CD14-positive monocyte (primary cell): ENCODE results near the gene COL13A1. TPM values are rescaled to one million over a fixed set of nuclear protein-coding genes. Genes with fewer than 3 reads are reported as not detected.

Experiments used
- DNase-seq, 3 donors: peaks; one replicate each; pipeline ENCODE4 v3.0.0-alpha.2; 2011 to 2022
- H2AFZ ChIP-seq: 2 replicates; pipeline ENCODE4 v1.6.0; 2012; ENCODE audit warnings: mild to moderate bottlenecking, low read depth, low read length, inconsistent platforms; ENCODE audit not compliant: insufficient read depth, poor library complexity, severe bottlenecking
- H3K27ac ChIP-seq, 2 donors: 1 replicate in 1 of 2; 2 replicates in 1 of 2; pipeline ENCODE4 v1.5.1; 2012 to 2013; ENCODE audit warnings: low read length in 2 of 2, control low read depth in 1 of 2, inconsistent platforms in 1 of 2, low read depth in 1 of 2, mild to moderate bottlenecking in 1 of 2
- H3K27me3 ChIP-seq, 2 donors: one replicate each; pipeline versions ENCODE4 v1.6.0 to v1.6.1; 2011 to 2013; ENCODE audit warnings: low read length in 2 of 2; ENCODE audit not compliant: control insufficient read depth in 2 of 2, insufficient read depth in 2 of 2
- H3K36me3 ChIP-seq, 2 donors: replicated peaks in 1 of 2; 1 replicate in 1 of 2; 2 replicates in 1 of 2; pipeline versions ENCODE4 v1.5.1 to v1.6.1; 2012 to 2013; ENCODE audit warnings: low read length in 2 of 2, control low read depth in 1 of 2, inconsistent platforms in 1 of 2, mild to moderate bottlenecking in 1 of 2; ENCODE audit not compliant: insufficient read depth in 2 of 2, control insufficient read depth in 1 of 2
- H3K4me1 ChIP-seq, 2 donors: 1 replicate in 1 of 2; 2 replicates in 1 of 2; pipeline versions ENCODE4 v1.5.1 to v1.6.1; 2012 to 2013; ENCODE audit warnings: low read length in 2 of 2, control low read depth in 1 of 2, inconsistent platforms in 1 of 2, mild to moderate bottlenecking in 1 of 2, moderate library complexity in 1 of 2; ENCODE audit not compliant: insufficient read depth in 2 of 2, control insufficient read depth in 1 of 2
- H3K4me2 ChIP-seq: replicated peaks from 2 replicates; pipeline ENCODE3; 2012; ENCODE audit warnings: low read length, moderate library complexity, mild to moderate bottlenecking; ENCODE audit not compliant: poor library complexity, severe bottlenecking; ENCODE audit errors: extremely low read depth
- H3K4me3 ChIP-seq, 3 experiments: fragments of 200-600 bp in 1 of 3; sonication (generic) in 1 of 3; replicated peaks in 1 of 3; 1 replicate in 2 of 3; 2 replicates in 1 of 3; pipeline ENCODE4 v1.5.1; 2011 to 2013; ENCODE audit warnings: low read length in 3 of 3, mild to moderate bottlenecking in 3 of 3, control low read depth in 2 of 3, low read depth in 2 of 3, inconsistent platforms in 1 of 3, moderate library complexity in 1 of 3
- H3K79me2 ChIP-seq: 2 replicates; pipeline ENCODE4 v1.6.0; 2012; ENCODE audit warnings: mild to moderate bottlenecking, control low read depth, inconsistent platforms, low read length, moderate library complexity; ENCODE audit not compliant: insufficient read depth
- H3K9ac ChIP-seq: 2 replicates; pipeline ENCODE4 v1.6.0; 2017; ENCODE audit warnings: low read length, mild to moderate bottlenecking; ENCODE audit not compliant: insufficient read depth, poor library complexity, severe bottlenecking
- H3K9me3 ChIP-seq, 2 donors: replicated peaks in 1 of 2; 1 replicate in 1 of 2; 2 replicates in 1 of 2; pipeline versions ENCODE4 v1.5.1 to v1.6.1; 2012 to 2013; ENCODE audit warnings: low read length in 2 of 2, control low read depth in 1 of 2; ENCODE audit not compliant: control insufficient read depth in 1 of 2, insufficient read depth in 1 of 2
- H4K20me1 ChIP-seq: 2 replicates; pipeline ENCODE4 v1.6.0; 2012; ENCODE audit warnings: mild to moderate bottlenecking, low read length, control low read depth, moderate library complexity; ENCODE audit not compliant: insufficient read depth
- H3K27ac Mint-ChIP-seq, 7 donors: one replicate each; pipeline ENCODE4 v1.8.0; 2020; ENCODE audit warnings: mild to moderate bottlenecking in 7 of 7, mixed read lengths in 7 of 7, moderate library complexity in 6 of 7, inconsistent platforms in 2 of 7
- H3K27me3 Mint-ChIP-seq, 3 donors: one replicate each; pipeline ENCODE4 v1.8.0; 2021 to 2022; ENCODE audit warnings: low read depth in 3 of 3, mild to moderate bottlenecking in 3 of 3, mixed read lengths in 3 of 3, moderate library complexity in 3 of 3, inconsistent platforms in 1 of 3
- H3K36me3 Mint-ChIP-seq, 2 donors: one replicate each; pipeline ENCODE4 v1.8.0; 2020; ENCODE audit warnings: mixed read lengths in 2 of 2, inconsistent platforms in 1 of 2, mild to moderate bottlenecking in 1 of 2
- H3K4me1 Mint-ChIP-seq: one replicate; pipeline ENCODE4 v1.8.0; 2020; ENCODE audit warnings: mild to moderate bottlenecking, mixed read lengths
- H3K4me3 Mint-ChIP-seq, 2 donors: one replicate each; pipeline ENCODE4 v1.8.0; 2020; ENCODE audit warnings: mild to moderate bottlenecking in 2 of 2, mixed read lengths in 2 of 2, moderate library complexity in 1 of 2
- H3K9me3 Mint-ChIP-seq, 7 donors: one replicate each; pipeline ENCODE4 v1.8.0; 2020 to 2022; ENCODE audit warnings: mixed read lengths in 7 of 7, mild to moderate bottlenecking in 6 of 7, moderate library complexity in 6 of 7, inconsistent platforms in 2 of 7
- WGBS: methylation state at CpG from one replicate; pipeline ENCODE4 v1.1.5; 2013; ENCODE audit warnings: missing lambda C conversion rate; ENCODE audit not compliant: insufficient coverage; 5-methylcytosine and 5-hydroxymethylcytosine counted together
- intact Hi-C, 2 donors: fragments of 100-400 bp; cut with micrococcal nuclease; formaldehyde crosslinking; loops; one replicate each; pipeline versions ENCODE4 v1.15.0 to v1.15.1; 2023
- polyA plus RNA-seq, 3 donors: library from polyadenylated mRNA; depleted of rRNA in 1 of 3; unstranded in 2 of 3; stranded (reverse) in 1 of 3; fragments of 300-500 nt in 2 of 3; fragments of >200 nt in 1 of 3; fragmentation: Illumina TruSeq in 2 of 3; gene quantifications; 1 replicate in 2 of 3; 2 replicates in 1 of 3; pipeline ENCODE4 v1.2.3, GENCODE V29; 2012 to 2021
- TF ChIP-seq, protein P1 (sequence below): fragments of 200-600 bp; IDR thresholded peaks from one replicate; pipeline ENCODE4 v1.8.0; 2022; ENCODE audit warnings: antibody characterized with exemption, mild to moderate bottlenecking

The COL13A1 gene
- polyA plus RNA-seq, 3 donors = not detected

DNA sequence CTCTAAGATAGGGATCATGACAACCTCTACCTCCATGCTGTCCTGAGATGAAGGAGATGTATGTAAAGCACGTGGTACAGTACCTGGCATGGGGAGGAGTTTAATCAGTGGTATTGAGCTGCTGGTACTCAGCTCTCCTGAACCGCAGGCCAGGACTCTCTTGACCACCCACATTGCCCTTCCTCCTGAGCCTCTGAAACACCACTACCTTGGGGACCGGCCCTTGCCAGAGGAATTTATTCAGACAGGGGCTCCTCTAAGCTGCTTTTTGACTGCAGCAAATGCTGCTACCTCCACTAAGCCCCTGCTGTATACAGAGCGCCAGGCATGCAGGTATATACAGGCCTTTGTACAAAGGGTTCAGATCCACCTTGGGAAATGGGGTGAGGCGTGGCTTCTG, 36.7 kb downstream of the COL13A1 start:
- H3K27me3 ChIP-seq = no peaks in the 10 kb centered on the region
- Mint-ChIP-seq H3K27ac (no peak overlapping the region), H3K9me3 (no peaks in the 10 kb centered on the region), H3K4me1 (no peaks in the 10 kb centered on the region), H3K4me3 (no peak overlapping the region), H3K36me3 (no peaks in the 10 kb centered on the region), H3K27me3 (peaks cover 9 to 22% (median 13%) of the 10 kb centered on the region in 3 donors)
- no peak overlapping the region for H3K9ac ChIP-seq
- H4K20me1 ChIP-seq = no peaks in the 10 kb centered on the region
- no peak for DNase-seq
- no peak overlapping the region for H3K27ac ChIP-seq
- no peaks in the 10 kb centered on the region for H3K79me2 ChIP-seq
- TF ChIP-seq, protein P1, sequence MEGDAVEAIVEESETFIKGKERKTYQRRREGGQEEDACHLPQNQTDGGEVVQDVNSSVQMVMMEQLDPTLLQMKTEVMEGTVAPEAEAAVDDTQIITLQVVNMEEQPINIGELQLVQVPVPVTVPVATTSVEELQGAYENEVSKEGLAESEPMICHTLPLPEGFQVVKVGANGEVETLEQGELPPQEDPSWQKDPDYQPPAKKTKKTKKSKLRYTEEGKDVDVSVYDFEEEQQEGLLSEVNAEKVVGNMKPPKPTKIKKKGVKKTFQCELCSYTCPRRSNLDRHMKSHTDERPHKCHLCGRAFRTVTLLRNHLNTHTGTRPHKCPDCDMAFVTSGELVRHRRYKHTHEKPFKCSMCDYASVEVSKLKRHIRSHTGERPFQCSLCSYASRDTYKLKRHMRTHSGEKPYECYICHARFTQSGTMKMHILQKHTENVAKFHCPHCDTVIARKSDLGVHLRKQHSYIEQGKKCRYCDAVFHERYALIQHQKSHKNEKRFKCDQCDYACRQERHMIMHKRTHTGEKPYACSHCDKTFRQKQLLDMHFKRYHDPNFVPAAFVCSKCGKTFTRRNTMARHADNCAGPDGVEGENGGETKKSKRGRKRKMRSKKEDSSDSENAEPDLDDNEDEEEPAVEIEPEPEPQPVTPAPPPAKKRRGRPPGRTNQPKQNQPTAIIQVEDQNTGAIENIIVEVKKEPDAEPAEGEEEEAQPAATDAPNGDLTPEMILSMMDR = no peak
- no peaks in the 10 kb centered on the region for H3K4me1 ChIP-seq
- no peak overlapping the region for H3K4me3 ChIP-seq
- no peaks in the 10 kb centered on the region for H3K9me3 ChIP-seq
- intact Hi-C loops = no loop called here
- 94% methylated on average over 3 of the region's 5 CpGs for WGBS
- H2AFZ ChIP-seq = no peak overlapping the region
- H3K36me3 ChIP-seq = no peaks in the 10 kb centered on the region
- no peak overlapping the region for H3K4me2 ChIP-seq

- Histone ChIP-seq H3K4me1 (no peaks in the 10 kb centered on the region), H3K9ac (no peak overlapping the region), H3K36me3 (no peaks in the 10 kb centered on the region), H3K4me3 (no peak overlapping the region), H3K27me3 (no peaks in the 10 kb centered on the region), H3K27ac (no peak overlapping the region), H2AFZ (no peak overlapping the region), H4K20me1 (no peaks in the 10 kb centered on the region), H3K4me2 (no peak overlapping the region), H3K9me3 (no peaks in the 10 kb centered on the region), H3K79me2 (no peaks in the 10 kb centered on the region)
- Mint-ChIP-seq H3K4me1 (no peaks in the 10 kb centered on the region), H3K36me3 (no peaks in the 10 kb centered on the region), H3K27me3 (peaks cover 6 to 22% (median 11%) of the 10 kb centered on the region in 3 donors), H3K4me3 (no peak overlapping the region), H3K27ac (no peak overlapping the region), H3K9me3 (no peaks in the 10 kb centered on the region)
- TF ChIP-seq, protein P1 = no peak
- 95% methylated on average over 8 of the region's 11 CpGs for WGBS
- intact Hi-C loops = no loop called here
- no peak for DNase-seq
Measured at GRCh38 chr10:69838853-69839252, 37.1 kb downstream of the COL13A1 start.
